Esophagus squamous epithelium (tissue), 4 donors: ENCODE measurements around the gene IKZF1.

Experiments used
- POLR2A ChIP-seq, 4 donors: fragments of 450-650 bp; IDR thresholded peaks; one replicate each; pipeline ENCODE4 v1.6.1; 2017; ENCODE audit warnings: antibody characterized with exemption in 4 of 4, mild to moderate bottlenecking in 4 of 4, moderate library complexity in 3 of 4
- TF ChIP-seq, protein P1 (sequence below), 6 experiments: fragments of 450-650 bp in 4 of 6; fragments of 200-600 bp in 2 of 6; sonication (generic) in 2 of 6; IDR thresholded peaks; one replicate each; pipeline ENCODE4 v1.5.1; 2016 to 2019; ENCODE audit warnings: antibody characterized with exemption in 6 of 6, mild to moderate bottlenecking in 4 of 6, moderate library complexity in 4 of 6

DNA sequence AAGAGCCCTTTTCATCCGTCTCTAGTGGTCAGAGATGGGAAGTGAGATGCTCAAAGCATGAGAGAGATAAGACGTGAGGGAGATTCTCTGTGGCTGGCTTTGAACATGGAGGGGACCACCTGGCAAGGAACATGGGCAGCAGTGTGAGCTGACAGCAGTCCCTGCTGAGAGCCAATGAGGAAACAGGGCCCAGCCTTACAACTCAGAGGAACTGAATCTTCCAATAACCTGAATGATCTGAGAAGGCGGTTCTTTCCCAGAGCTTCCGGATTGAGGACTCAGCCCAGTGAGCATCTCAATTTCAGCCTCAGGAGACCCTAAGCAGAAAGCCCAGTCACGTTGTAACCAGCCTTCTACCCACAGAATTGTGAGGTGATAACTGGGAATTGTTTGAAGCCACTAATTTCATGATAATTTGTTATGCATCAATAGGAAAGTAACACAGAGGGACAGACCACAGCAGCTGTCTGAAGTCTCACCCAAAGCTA is 33.9 kb upstream of the IKZF1 start:
- TF ChIP-seq, protein P1, sequence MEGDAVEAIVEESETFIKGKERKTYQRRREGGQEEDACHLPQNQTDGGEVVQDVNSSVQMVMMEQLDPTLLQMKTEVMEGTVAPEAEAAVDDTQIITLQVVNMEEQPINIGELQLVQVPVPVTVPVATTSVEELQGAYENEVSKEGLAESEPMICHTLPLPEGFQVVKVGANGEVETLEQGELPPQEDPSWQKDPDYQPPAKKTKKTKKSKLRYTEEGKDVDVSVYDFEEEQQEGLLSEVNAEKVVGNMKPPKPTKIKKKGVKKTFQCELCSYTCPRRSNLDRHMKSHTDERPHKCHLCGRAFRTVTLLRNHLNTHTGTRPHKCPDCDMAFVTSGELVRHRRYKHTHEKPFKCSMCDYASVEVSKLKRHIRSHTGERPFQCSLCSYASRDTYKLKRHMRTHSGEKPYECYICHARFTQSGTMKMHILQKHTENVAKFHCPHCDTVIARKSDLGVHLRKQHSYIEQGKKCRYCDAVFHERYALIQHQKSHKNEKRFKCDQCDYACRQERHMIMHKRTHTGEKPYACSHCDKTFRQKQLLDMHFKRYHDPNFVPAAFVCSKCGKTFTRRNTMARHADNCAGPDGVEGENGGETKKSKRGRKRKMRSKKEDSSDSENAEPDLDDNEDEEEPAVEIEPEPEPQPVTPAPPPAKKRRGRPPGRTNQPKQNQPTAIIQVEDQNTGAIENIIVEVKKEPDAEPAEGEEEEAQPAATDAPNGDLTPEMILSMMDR (IDR thresholded peaks at IDR 0.05): no peak
- no peak for TF ChIP-seq POLR2A (IDR thresholded peaks at IDR 0.05)
